Sigmoid colon (tissue), 7 donors: ENCODE measurements around the gene PRL. TPM values are rescaled to one million over a fixed set of nuclear protein-coding genes. Genes with fewer than 3 reads are reported as not detected.

ENCODE experiments used
- DNase-seq: peaks from one replicate; pipeline ENCODE4 v3.0.0-alpha.2; 2019
- H3K27ac ChIP-seq, 4 donors: fragments of 200-600 bp; sonication (generic); one replicate each; pipeline ENCODE4 v1.5.1; 2016 to 2019; ENCODE audit warnings: mild to moderate bottlenecking in 1 of 4
- H3K27me3 ChIP-seq, 3 donors: fragments of 200-600 bp; sonication (generic); one replicate each; pipeline ENCODE4 v1.5.1; 2019; ENCODE audit warnings: mild to moderate bottlenecking in 1 of 3
- H3K36me3 ChIP-seq, 4 donors: fragments of 200-600 bp; sonication (generic); one replicate each; pipeline ENCODE4 v1.5.1; 2016 to 2019
- H3K4me1 ChIP-seq, 4 donors: fragments of 200-600 bp; sonication (generic); one replicate each; pipeline ENCODE4 v1.5.1; 2017 to 2019
- H3K4me3 ChIP-seq, 4 donors: fragments of 200-600 bp; sonication (generic); one replicate each; pipeline ENCODE4 v1.5.1; 2017 to 2019; ENCODE audit warnings: mild to moderate bottlenecking in 2 of 4, moderate library complexity in 1 of 4
- H3K9me3 ChIP-seq, 4 donors: fragments of 200-600 bp in 3 of 4; sonication (generic) in 3 of 4; one replicate each; pipeline versions ENCODE4 v1.5.1 to v1.6.1; 2013 to 2019
- CTCF ChIP-seq, 4 experiments: fragments of 450-650 bp in 3 of 4; fragments of 200-600 bp in 1 of 4; IDR thresholded peaks; one replicate each; pipeline ENCODE4 v1.5.1; 2016 to 2019; ENCODE audit warnings: antibody characterized with exemption in 4 of 4, mild to moderate bottlenecking in 3 of 4, moderate library complexity in 2 of 4
- EP300 ChIP-seq, 4 donors: sonication (generic); formaldehyde crosslinking; IDR thresholded peaks; one replicate each; pipeline ENCODE4 v1.6.1; 2017; ENCODE audit warnings: antibody characterized with exemption in 4 of 4
- POLR2A ChIP-seq, 2 donors: fragments of 450-650 bp; IDR thresholded peaks; one replicate each; pipeline ENCODE4 v1.6.1; 2016; ENCODE audit warnings: antibody characterized with exemption in 2 of 2, mild to moderate bottlenecking in 2 of 2, moderate library complexity in 2 of 2
- POLR2AphosphoS5 ChIP-seq, 4 donors: sonication (generic); formaldehyde crosslinking; IDR thresholded peaks; one replicate each; pipeline ENCODE4 v1.6.1; 2017; ENCODE audit warnings: antibody characterized with exemption in 4 of 4
- WGBS, 2 donors: extraction: QIAGEN DNeasy Blood & Tissue Kit; methylation state at CpG; one replicate each; pipeline ENCODE4 v1.1.7; 2013; 5-methylcytosine and 5-hydroxymethylcytosine counted together
- intact Hi-C: fragments of 100-400 bp; cut with DNase I; formaldehyde crosslinking; loops from one replicate; pipeline ENCODE4 v1.15.1; 2023
- polyA plus RNA-seq, 3 donors: library from polyadenylated mRNA; stranded (reverse); fragments of 200-250 nt; gene quantifications; one replicate each; pipeline ENCODE4 v1.2.3, GENCODE V29; 2013
- total RNA-seq, 4 donors: library from RNA; depleted of rRNA; stranded (reverse); fragments of >200 nt; gene quantifications; one replicate each; pipeline ENCODE4 v1.1.0, GENCODE V29; 2016
- donor health status: healthy with polysubstance abuse.
- donor health status: Bipolar disorder and iron deficiency.
- donor health status: healthy.

PRL gene
- total and polyA plus RNA-seq, 7 donors = 0.04 TPM; not detected in 6

GRCh38 chr6:22325481-22325880 lies 28.6 kb upstream of the PRL start:
- TF ChIP-seq EP300 (IDR thresholded peaks at IDR 0.05) = no peak
- TF ChIP-seq POLR2AphosphoS5 (IDR thresholded peaks at IDR 0.05) = no peak
- Histone ChIP-seq H3K27ac (no peak overlapping the region), H3K9me3 (no peaks in the 10 kb centered on the region), H3K4me1 (peaks cover 0 to 22% (median 6%) of the 10 kb centered on the region in 4 donors), H3K36me3 (no peaks in the 10 kb centered on the region), H3K4me3 (no peak overlapping the region), H3K27me3 (no peaks in the 10 kb centered on the region)
- intact Hi-C loops = no loop called here
- DNase-seq = no peak

GRCh38 chr6:22323848-22324247 lies 27.0 kb upstream of the PRL start:
- WGBS, 2 donors = 89 to 91% methylated on average over 1 of the region's 1 CpG
- intact Hi-C loops = no loop called here
- no peak overlapping the region for H3K27ac ChIP-seq
- DNase-seq = no peak
- H3K9me3 ChIP-seq = no peaks in the 10 kb centered on the region
- no peaks in the 10 kb centered on the region for H3K36me3 ChIP-seq
- no peaks in the 10 kb centered on the region for H3K27me3 ChIP-seq
- TF ChIP-seq POLR2AphosphoS5 (IDR thresholded peaks at IDR 0.05) = no peak
- no peak for TF ChIP-seq CTCF (IDR thresholded peaks at IDR 0.05)
- no peak for TF ChIP-seq POLR2A (IDR thresholded peaks at IDR 0.05)
- TF ChIP-seq EP300 (IDR thresholded peaks at IDR 0.05) = no peak
- peaks cover 0 to 22% (median 6%) of the 10 kb centered on the region in 4 donors for H3K4me1 ChIP-seq
- H3K4me3 ChIP-seq = no peak overlapping the region

- H3K9me3 ChIP-seq = no peaks in the 10 kb centered on the region
- no peaks in the 10 kb centered on the region for H3K36me3 ChIP-seq
- no peak for DNase-seq
- 64 to 70% methylated on average over 7 of the region's 7 CpGs for WGBS, 2 donors
- intact Hi-C loops = no loop called here
- peaks cover 0 to 22% (median 6%) of the 10 kb centered on the region in 4 donors for H3K4me1 ChIP-seq
- H3K27ac ChIP-seq = no peak overlapping the region
- H3K27me3 ChIP-seq = no peaks in the 10 kb centered on the region
- no peak for TF ChIP-seq POLR2A (IDR thresholded peaks at IDR 0.05)
- no peak overlapping the region for H3K4me3 ChIP-seq
Measured at GRCh38 chr6:22322103-22323030, 25.5 kb upstream of the PRL start.

GRCh38 chr6:22320750-22321149 lies 23.9 kb upstream of the PRL start:
- 91% methylated on average over 1 of the region's 1 CpG for whole genome bisulfite sequencing, 2 donors
- TF ChIP-seq EP300 (IDR thresholded peaks at IDR 0.05) (no peak), POLR2AphosphoS5 (IDR thresholded peaks at IDR 0.05) (no peak), CTCF (IDR thresholded peaks at IDR 0.05) (no peak), POLR2A (IDR thresholded peaks at IDR 0.05) (no peak)
- H3K27ac ChIP-seq = no peak overlapping the region
- intact Hi-C loops = no loop called here
- peaks cover 0 to 22% (median 6%) of the 10 kb centered on the region in 4 donors for H3K4me1 ChIP-seq
- no peak for DNase-seq
- no peak overlapping the region for H3K4me3 ChIP-seq
- H3K9me3 ChIP-seq = no peaks in the 10 kb centered on the region
- no peaks in the 10 kb centered on the region for H3K27me3 ChIP-seq
- no peaks in the 10 kb centered on the region for H3K36me3 ChIP-seq

- Histone ChIP-seq H3K4me1 (peaks cover 0 to 22% (median 6%) of the 10 kb centered on the region in 4 donors), H3K27me3 (no peaks in the 10 kb centered on the region), H3K4me3 (no peak overlapping the region), H3K9me3 (peaks cover 0 to 3% (median 3%) of the 10 kb centered on the region in 4 donors), H3K27ac (no peak overlapping the region), H3K36me3 (no peaks in the 10 kb centered on the region)
- DNase-seq = no peak
- WGBS, 2 donors = 89% methylated on average over 22 of the region's 22 CpGs
- intact Hi-C loops = no loop called here
- TF ChIP-seq EP300 (IDR thresholded peaks at IDR 0.05) = no peak
- no peak for TF ChIP-seq POLR2A (IDR thresholded peaks at IDR 0.05)
- TF ChIP-seq POLR2AphosphoS5 (IDR thresholded peaks at IDR 0.05) = no peak
- no peak for TF ChIP-seq CTCF (IDR thresholded peaks at IDR 0.05)
Measured at GRCh38 chr6:22318404-22318803, 21.6 kb upstream of the PRL start.
